ENCODE measurements around the gene MYO9B.
A peak's percentile ranks its signal among the peaks of the same experiment; 100 is the strongest.

The MYO9B gene

GRCh38 chr19:17213334-17213733, 137.8 kb downstream of the MYO9B start:
- Histone ChIP-seq H2AFZ (ENCODE audit: low read depth, low read length, severe bottlenecking) (no peak overlapping the region), H3K36me3 (ENCODE audit: low read length) (no peaks in the 10 kb centered on the region), H3K27ac (ENCODE audit: low read depth, low read length) (no peak overlapping the region), H3K79me2 (ENCODE audit: insufficient read depth, low read length) (no peaks in the 10 kb centered on the region), H3K9me2 (replicated peaks; ENCODE audit: insufficient read depth, low read length) (no peaks in the 10 kb centered on the region), H3K9me3 (ENCODE audit: insufficient read depth, low read length) (no peaks in the 10 kb centered on the region), H4K20me1 (ENCODE audit: low read depth, low read length) (no peaks in the 10 kb centered on the region), H3K27me3 (ENCODE audit: low read length) (no peaks in the 10 kb centered on the region), H3F3A (ENCODE audit: insufficient read depth) (0 out of 2 replicates have a peak, but pooled peaks cover 3% of the 10 kb centered on the region), H3K4me2 (ENCODE audit: low read depth, low read length, poor library complexity, severe bottlenecking) (no peak overlapping the region), H3K9ac (ENCODE audit: low read length) (no peak overlapping the region), H3K4me3 (ENCODE audit: insufficient read depth, low read length, poor library complexity, severe bottlenecking) (no peak overlapping the region)
- no peak for TF ChIP-seq EZH2phosphoT487 (conservative IDR thresholded peaks at IDR 0.05; ENCODE audit: low read length)
- TF ChIP-seq CTCF (IDR thresholded peaks at IDR 0.05; ENCODE audit: insufficient read depth, low read length, poor library complexity, severe bottlenecking) = no peak

GRCh38 chr19:17214508-17215126, 139.0 kb downstream of the MYO9B start:
- H3K36me3 ChIP-seq (ENCODE audit: low read length) = no peaks in the 10 kb centered on the region
- H3K27ac ChIP-seq (ENCODE audit: low read depth, low read length) = peak overlapping the region; percentile 71; the same call in 1 of the 2 replicates
- no peaks in the 10 kb centered on the region for H3K27me3 ChIP-seq (ENCODE audit: low read length)
- H3K9me3 ChIP-seq (ENCODE audit: insufficient read depth, low read length) = no peaks in the 10 kb centered on the region
- peak overlapping the region; percentile 88 for H2AFZ ChIP-seq (ENCODE audit: low read depth, low read length, severe bottlenecking)
- peak overlapping the region; percentile 64 for H3K9ac ChIP-seq (ENCODE audit: low read length)
- TF ChIP-seq CTCF (IDR thresholded peaks at IDR 0.05; ENCODE audit: insufficient read depth, low read length, poor library complexity, severe bottlenecking) (no peak), EZH2phosphoT487 (conservative IDR thresholded peaks at IDR 0.05; ENCODE audit: low read length) (no peak)
- no peaks in the 10 kb centered on the region for H4K20me1 ChIP-seq (ENCODE audit: low read depth, low read length)
- no peaks in the 10 kb centered on the region for H3K9me2 ChIP-seq (replicated peaks; ENCODE audit: insufficient read depth, low read length)
- H3K4me2 ChIP-seq (ENCODE audit: low read depth, low read length, poor library complexity, severe bottlenecking) = peak overlapping the region; percentile 83
- H3F3A ChIP-seq (ENCODE audit: insufficient read depth) = 0 out of 2 replicates have a peak, but pooled peaks cover 3% of the 10 kb centered on the region
- H3K4me3 ChIP-seq (ENCODE audit: insufficient read depth, low read length, poor library complexity, severe bottlenecking) = peak overlapping the region; percentile 65
- no peaks in the 10 kb centered on the region for H3K79me2 ChIP-seq (ENCODE audit: insufficient read depth, low read length)

GRCh38 chr19:17215127-17215971, 139.8 kb downstream of the MYO9B start, which contains the start of gene USE1:
TSS of gene USE1 (plus strand) at chr19:17215357. CDS start at chr19:17215406, 49 bp downstream.
- peak within 1 kb of the TSS; percentile 65 for H3K4me3 ChIP-seq (ENCODE audit: insufficient read depth, low read length, poor library complexity, severe bottlenecking)
- peak within 1 kb of the TSS; percentile 64 for H3K9ac ChIP-seq (ENCODE audit: low read length)
- no peaks in the 10 kb centered on the region for H3K36me3 ChIP-seq (ENCODE audit: low read length)
- H3K27ac ChIP-seq (ENCODE audit: low read depth, low read length) = peak within 1 kb of the TSS; percentile 71
- TF ChIP-seq CTCF (IDR thresholded peaks at IDR 0.05; ENCODE audit: insufficient read depth, low read length, poor library complexity, severe bottlenecking) (no peak), EZH2phosphoT487 (conservative IDR thresholded peaks at IDR 0.05; ENCODE audit: low read length) (no peak)
- no peaks in the 10 kb centered on the region for H3K79me2 ChIP-seq (ENCODE audit: insufficient read depth, low read length)
- H3K9me3 ChIP-seq (ENCODE audit: insufficient read depth, low read length) = no peaks in the 10 kb centered on the region
- no peaks in the 10 kb centered on the region for H3K27me3 ChIP-seq (ENCODE audit: low read length)
- H3K4me2 ChIP-seq (ENCODE audit: low read depth, low read length, poor library complexity, severe bottlenecking) = peak within 1 kb of the TSS; percentile 83
- H2AFZ ChIP-seq (ENCODE audit: low read depth, low read length, severe bottlenecking) = peak within 1 kb of the TSS; percentile 88
- no peaks in the 10 kb centered on the region for H4K20me1 ChIP-seq (ENCODE audit: low read depth, low read length)
- H3F3A ChIP-seq (ENCODE audit: insufficient read depth) = 0 out of 2 replicates have a peak, but pooled peaks cover 3% of the 10 kb centered on the region
- no peaks in the 10 kb centered on the region for H3K9me2 ChIP-seq (replicated peaks; ENCODE audit: insufficient read depth, low read length)
